HepG2 (cell line): ENCODE data around the gene GRB7. TPM values are rescaled to one million over a fixed set of nuclear protein-coding genes. Genes with fewer than 3 reads are reported as not detected.

Experiments
- CREB3 ChIP-seq: sonication (generic); formaldehyde crosslinking; IDR thresholded peaks from 2 replicates; pipeline ENCODE4 v1.5.0; 2020; ENCODE audit warnings: missing genetic modification reagents
- GZF1 ChIP-seq: sonication (generic); formaldehyde crosslinking; IDR thresholded peaks from 2 replicates; pipeline ENCODE4 v1.5.1; 2020; ENCODE audit warnings: mild to moderate bottlenecking, missing genetic modification reagents
- HMG20A ChIP-seq: IDR thresholded peaks from 2 replicates; pipeline ENCODE4 v1.6.1; 2016; ENCODE audit warnings: borderline replicate concordance
- HNRNPUL1 ChIP-seq: fragments of 200-400 bp; formaldehyde crosslinking; IDR thresholded peaks from 2 replicates; pipeline ENCODE4 v1.6.1; 2017; ENCODE audit warnings: low read depth, mild to moderate bottlenecking, low read length, moderate library complexity
- ISX ChIP-seq: sonication (generic); formaldehyde crosslinking; conservative IDR thresholded peaks from 2 replicates; pipeline ENCODE4 v1.5.0; 2020; ENCODE audit warnings: missing genetic modification reagents
- JUND ChIP-seq: sonication (generic); formaldehyde crosslinking; IDR thresholded peaks from 2 replicates; pipeline ENCODE4 v1.8.0; 2022; ENCODE audit warnings: mild to moderate bottlenecking, missing genetic modification reagents
- PITX1 ChIP-seq: sonication (generic); formaldehyde crosslinking; IDR thresholded peaks from 2 replicates; pipeline ENCODE4 v1.5.1; 2020; ENCODE audit warnings: mild to moderate bottlenecking, missing genetic modification reagents
- SALL2 ChIP-seq: sonication (generic); formaldehyde crosslinking; IDR thresholded peaks from 2 replicates; pipeline ENCODE4 v1.8.1; 2023; ENCODE audit warnings: mild to moderate bottlenecking, missing genetic modification reagents, inconsistent platforms
- ZBTB7A ChIP-seq: sonication (generic); formaldehyde crosslinking; IDR thresholded peaks from 2 replicates; pipeline ENCODE4 v1.8.0; 2022; ENCODE audit warnings: mild to moderate bottlenecking, missing genetic modification reagents
- ZHX2 ChIP-seq, 2 experiments: sonication (generic) in 1 of 2; formaldehyde crosslinking in 1 of 2; IDR thresholded peaks; 2 replicates each; pipeline versions ENCODE4 v1.6.1 to v1.9.0; 2014 to 2022; ENCODE audit warnings: antibody characterized with exemption in 1 of 2, borderline replicate concordance in 1 of 2, inconsistent platforms in 1 of 2, low read depth in 1 of 2, missing genetic modification reagents in 1 of 2
- ZNF138 ChIP-seq: sonication (generic); formaldehyde crosslinking; IDR thresholded peaks from 2 replicates; pipeline ENCODE4 v1.5.0; 2020; ENCODE audit warnings: mild to moderate bottlenecking, low read depth, missing genetic modification reagents
- ZNF24 ChIP-seq: fragments of 450-650 bp; IDR thresholded peaks from 2 replicates; pipeline ENCODE4 v1.6.1; 2017; ENCODE audit warnings: antibody characterized with exemption, mild to moderate bottlenecking
- ZNF430 ChIP-seq: sonication (generic); formaldehyde crosslinking; IDR thresholded peaks from 2 replicates; pipeline ENCODE4 v1.9.0; 2021; ENCODE audit warnings: mild to moderate bottlenecking, missing genetic modification reagents
- ZNF460 ChIP-seq: sonication (generic); formaldehyde crosslinking; IDR thresholded peaks from 2 replicates; pipeline ENCODE4 v1.5.1; 2020; ENCODE audit warnings: missing genetic modification reagents, mild to moderate bottlenecking, borderline replicate concordance
- ZNF576 ChIP-seq: sonication (generic); formaldehyde crosslinking; IDR thresholded peaks from 2 replicates; pipeline ENCODE4 v1.4.0; 2020; ENCODE audit warnings: mild to moderate bottlenecking, missing genetic modification reagents
- ZNF615 ChIP-seq: sonication (generic); formaldehyde crosslinking; IDR thresholded peaks from 2 replicates; pipeline ENCODE4 v1.5.0; 2020; ENCODE audit warnings: mild to moderate bottlenecking, missing genetic modification reagents, borderline replicate concordance
- ZNF619 ChIP-seq: sonication (generic); formaldehyde crosslinking; IDR thresholded peaks from 2 replicates; pipeline ENCODE4 v1.4.0; 2020; ENCODE audit warnings: mild to moderate bottlenecking, missing genetic modification reagents
- ZNF878 ChIP-seq: sonication (generic); formaldehyde crosslinking; IDR thresholded peaks from 2 replicates; pipeline ENCODE4 v1.8.1; 2023; ENCODE audit warnings: mild to moderate bottlenecking, missing genetic modification reagents, moderate library complexity
- polyA plus RNA-seq, 8 experiments: library from polyadenylated mRNA; depleted of rRNA in 3 of 8; stranded (reverse) in 7 of 8; unstranded in 1 of 8; fragments of >200 nt; fragmentation: Illumina TruSeq in 4 of 8; extraction: Trizol in 4 of 8; gene quantifications; 2 replicates each; pipeline versions ENCODE4 v1.2.1 to v1.2.3, GENCODE V29; 2011 to 2016; ENCODE audit warnings: low read depth in 4 of 8, missing spikeins in 1 of 8, mixed read lengths in 1 of 8; ENCODE audit not compliant: insufficient read depth in 1 of 8
- total RNA-seq, 5 experiments: library from RNA; depleted of rRNA; stranded (reverse); fragments of >200 nt; fragmentation: Illumina TruSeq; extraction: Trizol; gene quantifications; 2 replicates each; pipeline ENCODE4 v1.2.3, GENCODE V29; 2016; ENCODE audit warnings: low read depth in 1 of 5

The GRB7 gene
- total and polyA plus RNA-seq, 2 of the 13 experiments (the other 11 are each of a cell fraction or from before 2014, with no cell fraction given): 60.2 to 77.7 TPM

- TF ChIP-seq ZNF878 (CRISPR knock-in tag): peak; percentile 25; the same call in 1 of the 2 replicates
- TF ChIP-seq ZNF430 (CRISPR knock-in tag): peak; percentile 10; the same call in 1 of the 2 replicates
- TF ChIP-seq ZNF460 (CRISPR knock-in tag): no peak; the same call in 1 of the 2 replicates
- TF ChIP-seq ZNF576: no peak
- TF ChIP-seq ISX: no peak
- TF ChIP-seq GZF1 (CRISPR knock-in tag): no peak
- TF ChIP-seq ZNF24: peak; percentile 67
- TF ChIP-seq JUND: 0 out of 2 replicates have a peak, but pooled peaks have one; percentile 24
- TF ChIP-seq SALL2 (CRISPR knock-in tag): no peak
- TF ChIP-seq HNRNPUL1: no peak
- no peak for TF ChIP-seq CREB3
- no peak for TF ChIP-seq ZNF619
- no peak for TF ChIP-seq ZHX2 (IDR thresholded peaks at IDR 0.05; ENCODE audit: low read depth)
- no peak for TF ChIP-seq ZHX2 (CRISPR knock-in tag; IDR thresholded peaks at IDR 0.05; ENCODE audit: borderline replicate concordance)
- TF ChIP-seq PITX1: peak; percentile 91
- TF ChIP-seq ZBTB7A (CRISPR knock-in tag): peak; percentile 90
- peak; percentile 85; the same call in 1 of the 2 replicates for TF ChIP-seq ZNF615 (CRISPR knock-in tag)
- no peak for TF ChIP-seq ZNF138 (CRISPR knock-in tag)
- peak; percentile 99 for TF ChIP-seq HMG20A (CRISPR knock-in tag)
Measured at GRCh38 chr17:39736319-39737165, 1.2 kb upstream of the GRB7 start (continued).
